ENCODE measurements around the gene ACSS1.

ACSS1 gene

DNA sequence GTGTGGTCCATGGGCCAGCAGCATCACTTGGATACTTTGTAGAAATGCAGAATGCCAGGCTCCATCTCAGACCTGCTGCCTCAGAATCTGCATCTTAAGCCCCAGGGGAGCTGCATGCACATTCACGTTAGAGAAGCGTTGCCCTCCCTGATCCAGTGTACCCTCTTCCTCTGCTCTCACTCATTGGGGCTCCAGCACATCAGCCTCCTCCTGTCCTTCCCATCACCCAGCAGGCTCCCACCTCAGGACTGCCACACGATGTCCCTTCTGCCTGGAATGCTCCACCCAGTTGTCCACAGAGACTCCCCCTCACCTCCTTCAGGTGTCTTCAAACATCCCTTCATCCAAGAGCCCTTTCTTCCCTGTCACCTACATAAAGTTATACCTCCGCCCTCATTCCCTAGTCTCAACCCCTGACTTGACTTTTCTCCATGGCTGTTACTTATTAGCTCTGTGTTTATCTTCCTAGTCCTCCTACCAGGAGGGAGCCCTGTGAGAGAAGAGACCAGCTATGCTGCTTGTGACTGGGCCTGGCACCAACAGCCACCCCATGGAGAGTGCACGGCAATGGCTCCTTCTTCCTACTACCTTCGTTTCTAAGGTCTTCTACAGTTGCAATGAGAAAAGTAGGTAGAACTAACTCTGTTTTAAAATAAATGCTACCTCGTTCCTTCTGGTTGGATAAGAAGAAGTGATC, 3.3 kb upstream of the ACSS1 start:
- no peak for DNase-seq (ENCODE audit: low read depth, low spot score)
- no peak overlapping the region for H3K27ac ChIP-seq

- H3K27ac ChIP-seq = no peak overlapping the region
- no peak for DNase-seq (ENCODE audit: low read depth, low spot score)
These were observed 2.0 kb upstream of the ACSS1 start for GRCh38 chr20:25059866-25060465.

GRCh38 chr20:25058847-25059810, 1.2 kb upstream of the ACSS1 start:
- no peak for DNase-seq (ENCODE audit: low read depth, low spot score)
- H3K27ac ChIP-seq = no peak overlapping the region

DNA sequence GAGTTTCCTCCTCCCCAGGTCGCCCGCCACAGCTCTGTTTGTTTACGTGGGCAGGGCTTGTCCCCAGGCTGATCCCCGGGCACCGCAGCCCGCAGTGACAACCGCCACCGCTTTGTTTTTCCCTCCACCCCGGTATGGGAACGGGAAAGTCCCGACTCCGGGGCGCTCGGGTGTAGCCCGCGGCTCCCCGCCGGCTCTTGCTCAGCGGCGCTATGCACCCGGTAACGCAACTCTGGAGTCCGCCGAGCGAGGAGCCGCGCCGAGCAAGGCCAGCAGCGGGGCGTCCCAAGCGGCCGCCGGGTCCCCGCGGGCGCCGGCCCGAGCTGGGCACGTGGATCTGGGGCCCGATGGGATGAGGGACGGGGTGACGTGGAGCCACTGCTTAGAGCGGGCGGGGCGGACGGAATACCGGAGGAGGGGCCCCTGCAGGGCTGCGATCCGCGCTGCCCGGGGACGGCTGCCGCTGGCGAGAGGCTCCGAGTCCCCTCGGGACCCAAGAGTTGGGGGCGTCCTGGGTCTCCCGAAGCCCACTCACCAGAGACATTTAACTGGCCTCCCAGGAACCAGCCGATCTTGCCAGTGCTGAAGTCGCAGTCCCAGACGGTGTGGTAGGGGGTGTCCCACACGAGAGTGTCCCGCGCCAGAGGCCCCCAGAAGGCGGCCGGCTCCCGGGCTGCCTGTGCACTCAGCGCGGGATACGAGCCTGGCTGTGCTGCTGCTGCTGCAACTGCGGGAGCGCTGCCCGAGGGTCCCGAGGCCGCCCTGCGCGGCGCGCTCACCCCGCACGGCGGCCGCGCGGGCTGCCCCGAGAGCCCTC, 497 bp downstream of the ACSS1 start:
- peak; percentile 10 for DNase-seq (ENCODE audit: low read depth, low spot score)
- H3K27ac ChIP-seq = no peak overlapping the region

- no peak for DNase-seq (ENCODE audit: low read depth, low spot score)
- no peak overlapping the region for H3K27ac ChIP-seq
These were observed 1.2 kb downstream of the ACSS1 start for GRCh38 chr20:25056690-25057233.

DNA sequence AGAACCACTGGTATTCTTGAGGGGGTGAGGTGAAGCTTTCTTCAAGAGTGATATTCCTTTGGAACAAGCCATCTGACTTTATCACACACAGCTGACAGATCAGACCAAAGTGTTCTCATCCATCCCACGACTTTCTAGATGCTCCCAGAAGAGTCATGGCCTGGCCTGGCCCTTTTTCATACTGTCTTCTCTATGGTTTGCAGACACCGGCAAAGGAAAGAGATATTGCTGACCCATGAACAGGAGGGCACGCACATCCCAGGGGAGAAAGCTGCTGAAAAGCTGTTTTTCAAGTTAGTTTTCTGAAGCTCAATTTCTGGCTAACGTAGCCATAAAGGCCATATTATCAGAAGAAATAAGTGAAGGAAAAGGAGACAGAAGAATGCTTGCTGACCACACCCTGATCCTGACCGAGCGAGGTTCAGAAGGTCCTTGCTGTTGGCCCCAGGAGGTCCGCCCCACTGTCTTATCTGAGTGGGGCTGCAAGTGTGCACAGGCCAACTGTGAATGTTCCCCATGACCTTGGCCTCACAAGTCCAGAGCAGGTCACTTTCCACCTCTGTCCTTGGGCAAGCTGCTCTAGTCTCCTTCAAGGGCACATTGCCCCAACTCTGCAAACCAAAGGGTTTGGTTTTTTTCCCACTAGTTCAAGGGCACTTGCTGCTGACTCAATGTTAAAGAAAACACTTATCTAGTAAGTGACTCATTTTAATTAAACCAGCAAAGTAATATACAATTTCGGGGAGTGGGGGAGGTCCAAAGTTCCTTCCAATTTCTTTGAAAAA, 2.0 kb downstream of the ACSS1 start:
- no peak for DNase-seq (ENCODE audit: low read depth, low spot score)
- no peak overlapping the region for H3K27ac ChIP-seq

DNA sequence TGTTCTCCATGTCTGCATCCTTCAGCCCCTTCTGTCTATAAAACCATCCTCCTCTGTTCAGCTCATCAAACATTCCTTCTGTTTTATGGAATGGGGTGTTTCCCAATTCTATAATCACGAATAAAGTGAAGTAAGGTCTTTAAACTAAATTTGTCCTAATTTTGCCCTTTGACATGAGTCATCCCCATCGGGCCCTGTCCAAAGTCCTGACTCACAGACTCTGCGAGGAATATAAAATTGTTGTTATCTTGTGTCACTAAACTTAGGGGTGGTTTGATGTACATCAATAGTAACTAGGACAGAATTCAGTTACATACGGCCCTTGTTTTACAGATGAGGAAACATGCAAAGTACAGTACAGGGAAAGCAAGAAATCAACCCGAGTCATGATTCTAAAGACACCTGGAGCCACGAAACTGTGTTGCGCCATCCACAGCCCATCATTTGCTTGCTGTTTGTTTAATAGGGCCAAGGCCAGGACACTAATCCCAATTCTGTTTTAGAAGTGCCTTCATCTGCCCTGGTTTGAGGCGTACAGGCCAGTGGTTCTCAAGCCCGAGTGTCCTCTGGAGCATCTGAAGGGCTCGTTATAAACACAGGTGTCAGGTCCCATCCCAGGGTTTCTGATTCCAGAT, 2.8 kb downstream of the ACSS1 start:
- H3K27ac ChIP-seq = no peak overlapping the region
- DNase-seq (ENCODE audit: low read depth, low spot score) = no peak

- no peak for DNase-seq (ENCODE audit: low read depth, low spot score)
- no peak overlapping the region for H3K27ac ChIP-seq
These were observed 3.7 kb downstream of the ACSS1 start for GRCh38 chr20:25054096-25054820.

- H3K27ac ChIP-seq = no peak overlapping the region
- DNase-seq (ENCODE audit: low read depth, low spot score) = no peak
These were observed 4.5 kb downstream of the ACSS1 start for GRCh38 chr20:25053255-25054031.

DNA sequence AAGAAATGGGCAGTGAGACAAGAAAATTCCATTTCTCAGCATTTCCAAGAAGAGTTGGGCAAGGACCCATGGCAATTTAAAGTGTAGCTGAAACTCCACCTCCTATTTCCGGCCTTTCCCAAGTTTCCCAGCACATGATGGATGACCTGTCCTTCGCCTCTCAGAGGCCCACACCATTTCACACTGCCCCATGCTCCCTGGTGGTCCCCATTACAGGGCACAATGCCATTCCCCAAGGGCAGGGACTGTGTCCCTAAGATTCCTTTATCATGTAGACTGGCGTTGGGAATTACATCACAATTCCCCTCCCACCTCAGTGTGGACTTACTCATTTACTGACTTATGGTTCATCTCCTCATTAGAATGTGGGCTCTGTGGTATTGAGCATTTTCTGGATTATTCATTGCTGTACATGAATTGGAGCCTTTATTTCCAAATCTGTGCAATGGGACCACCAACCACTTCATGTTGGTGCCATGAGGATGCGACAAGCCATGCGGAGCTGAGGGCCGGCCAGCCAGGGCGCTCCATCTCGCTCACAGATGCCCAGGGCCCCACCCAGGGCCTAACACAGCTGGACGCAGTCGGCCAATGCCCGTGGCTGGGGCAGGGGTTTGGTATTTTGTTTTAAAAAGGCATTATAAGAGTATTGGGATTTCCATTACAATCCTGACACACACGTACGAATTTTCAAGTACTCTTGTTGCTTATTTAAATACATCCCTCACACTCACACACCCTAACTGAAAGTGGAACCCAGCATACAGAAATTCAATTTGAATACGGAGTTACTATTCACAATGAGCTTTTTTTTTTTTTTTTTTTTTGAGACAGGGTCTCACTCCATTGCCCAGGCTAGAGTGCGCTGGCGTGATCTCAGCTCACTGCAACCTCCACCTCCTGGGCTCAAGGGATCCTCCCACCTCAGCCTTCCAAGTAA, 5.4 kb downstream of the ACSS1 start:
- DNase-seq (ENCODE audit: low read depth, low spot score) = no peak

DNA sequence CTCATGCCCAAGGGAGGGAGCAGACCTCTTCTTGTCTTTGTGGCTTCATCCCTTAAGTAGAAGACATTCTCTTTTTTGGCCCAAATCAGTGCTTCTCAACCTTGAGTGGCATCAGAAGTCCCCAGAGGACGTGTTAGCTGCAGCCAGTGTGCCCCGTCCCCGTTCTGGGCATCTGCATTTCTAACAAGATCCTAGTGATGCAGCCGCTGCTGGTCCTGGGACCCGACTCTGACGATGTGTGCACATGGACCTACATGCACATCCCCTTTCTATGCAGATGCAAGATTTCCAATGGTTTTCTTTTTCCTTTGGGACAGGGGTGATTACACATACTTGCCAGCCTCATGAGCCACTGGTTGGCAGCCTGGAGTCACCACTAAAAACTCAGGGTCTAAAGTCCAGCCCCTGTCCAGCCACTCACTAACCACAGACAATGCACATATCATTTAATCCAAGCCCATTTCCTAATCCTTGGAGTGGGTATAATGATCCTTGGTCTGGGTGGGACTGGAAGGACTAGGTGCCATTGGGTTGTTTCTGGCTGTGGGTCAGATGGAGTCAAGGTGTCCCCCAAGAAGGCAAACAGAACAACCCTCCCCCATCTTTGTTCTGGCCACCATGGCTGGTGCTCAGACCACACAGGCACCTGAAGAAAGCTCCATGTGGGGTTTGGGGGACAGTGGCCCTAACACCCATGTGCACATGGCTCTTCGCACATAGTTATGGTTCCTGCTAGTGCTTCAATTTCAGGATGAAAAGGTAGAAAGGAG, 6.4 kb downstream of the ACSS1 start:
- DNase-seq (ENCODE audit: low read depth, low spot score) = no peak
- H3K27ac ChIP-seq = no peak overlapping the region

More for the DNA sequence above, 5.4 kb downstream of the ACSS1 start:
- no peak overlapping the region for H3K27ac ChIP-seq

GRCh38 chr20:25050501-25051350, 7.2 kb downstream of the ACSS1 start:
- no peak overlapping the region for H3K27ac ChIP-seq
- DNase-seq (ENCODE audit: low read depth, low spot score) = no peak

- H3K27ac ChIP-seq = no peak overlapping the region
- no peak for DNase-seq (ENCODE audit: low read depth, low spot score)
These were observed 7.9 kb downstream of the ACSS1 start for GRCh38 chr20:25050082-25050481.

GRCh38 chr20:25049261-25050060, 8.5 kb downstream of the ACSS1 start:
- no peak overlapping the region for H3K27ac ChIP-seq
- no peak for DNase-seq (ENCODE audit: low read depth, low spot score)

Data from epithelial cell of prostate (primary cell).